T1000 (cell line): ENCODE measurements around the gene ZFR2.
"Not testable (repeated sequence)": the region's sequence is repeated elsewhere in the genome, so short reads cannot be mapped to it uniquely, and the experiment has no call there.

Source experiments
- DNase-seq: peaks from one replicate; lab custom pipeline; 2025; ENCODE audit warnings: mixed read lengths; lab: John Stamatoyannopoulos, UW

ZFR2 gene

GRCh38 chr19:3836887-3837286, 32.0 kb downstream of the ZFR2 start:
- no peak for DNase-seq

DNA sequence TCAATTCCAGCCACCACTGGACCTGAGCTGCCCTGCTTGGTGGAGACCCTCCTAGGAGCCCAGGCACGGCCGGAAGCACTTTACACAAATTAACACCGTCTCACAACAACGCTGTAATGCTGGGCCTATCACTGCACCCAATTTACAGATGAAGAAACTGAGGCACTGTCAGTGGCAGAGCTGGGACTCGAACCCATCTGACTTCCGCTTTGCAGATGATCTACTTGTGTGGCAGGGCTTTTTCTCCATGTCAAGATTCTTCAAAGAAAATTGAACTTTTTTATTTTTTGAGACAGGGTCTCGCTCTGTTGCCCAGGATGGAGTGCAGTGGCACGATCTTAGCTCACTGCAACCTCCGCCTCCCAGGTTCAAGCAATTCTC, 33.8 kb downstream of the ZFR2 start:
- no peak for DNase-seq

GRCh38 chr19:3834349-3835054, 34.3 kb downstream of the ZFR2 start:
- DNase-seq, result no peak

DNA sequence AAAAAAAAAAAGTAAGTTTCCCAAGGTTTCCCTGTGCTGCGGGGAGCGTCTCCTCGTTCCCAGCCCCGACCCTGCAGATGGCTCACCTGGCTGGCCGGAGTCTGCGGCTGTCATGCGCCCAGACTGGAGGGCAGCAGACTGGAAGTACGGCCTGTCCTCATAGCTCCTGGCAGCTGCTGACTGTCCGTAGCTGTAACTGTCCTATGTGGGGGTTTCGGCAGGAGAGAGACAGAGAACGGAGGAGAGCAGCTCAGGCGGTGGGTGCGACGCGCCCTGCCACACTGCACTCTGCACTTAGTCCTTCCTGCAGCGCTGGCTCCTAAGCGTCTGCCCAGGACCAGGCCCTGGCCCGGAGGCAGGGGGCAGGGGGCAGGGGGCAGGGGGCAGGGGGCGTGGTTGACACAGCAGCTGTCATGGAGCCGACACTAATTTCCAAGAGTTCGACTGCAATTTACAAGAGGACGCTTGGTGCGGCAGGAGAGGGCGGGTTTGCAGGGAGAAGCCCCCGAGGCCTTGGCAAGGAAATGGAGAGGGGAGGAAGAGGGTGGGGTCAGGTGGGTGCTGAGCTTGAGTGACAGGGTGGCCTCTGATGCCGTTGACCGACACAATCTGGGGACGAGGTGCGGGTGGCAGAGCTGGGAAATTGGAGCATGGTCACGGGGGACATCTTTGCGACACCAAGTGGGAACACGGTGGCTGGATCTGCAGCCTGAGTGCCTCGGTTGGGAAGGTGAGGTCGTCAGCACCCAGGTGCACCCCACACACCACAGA, 35.1 kb downstream of the ZFR2 start:
- no peak for DNase-seq

- DNase-seq, result no peak
Observed at GRCh38 chr19:3832001-3832400, 36.8 kb downstream of the ZFR2 start.

- DNase-seq, result no peak
Observed at GRCh38 chr19:3831601-3832000, 37.2 kb downstream of the ZFR2 start.

DNA sequence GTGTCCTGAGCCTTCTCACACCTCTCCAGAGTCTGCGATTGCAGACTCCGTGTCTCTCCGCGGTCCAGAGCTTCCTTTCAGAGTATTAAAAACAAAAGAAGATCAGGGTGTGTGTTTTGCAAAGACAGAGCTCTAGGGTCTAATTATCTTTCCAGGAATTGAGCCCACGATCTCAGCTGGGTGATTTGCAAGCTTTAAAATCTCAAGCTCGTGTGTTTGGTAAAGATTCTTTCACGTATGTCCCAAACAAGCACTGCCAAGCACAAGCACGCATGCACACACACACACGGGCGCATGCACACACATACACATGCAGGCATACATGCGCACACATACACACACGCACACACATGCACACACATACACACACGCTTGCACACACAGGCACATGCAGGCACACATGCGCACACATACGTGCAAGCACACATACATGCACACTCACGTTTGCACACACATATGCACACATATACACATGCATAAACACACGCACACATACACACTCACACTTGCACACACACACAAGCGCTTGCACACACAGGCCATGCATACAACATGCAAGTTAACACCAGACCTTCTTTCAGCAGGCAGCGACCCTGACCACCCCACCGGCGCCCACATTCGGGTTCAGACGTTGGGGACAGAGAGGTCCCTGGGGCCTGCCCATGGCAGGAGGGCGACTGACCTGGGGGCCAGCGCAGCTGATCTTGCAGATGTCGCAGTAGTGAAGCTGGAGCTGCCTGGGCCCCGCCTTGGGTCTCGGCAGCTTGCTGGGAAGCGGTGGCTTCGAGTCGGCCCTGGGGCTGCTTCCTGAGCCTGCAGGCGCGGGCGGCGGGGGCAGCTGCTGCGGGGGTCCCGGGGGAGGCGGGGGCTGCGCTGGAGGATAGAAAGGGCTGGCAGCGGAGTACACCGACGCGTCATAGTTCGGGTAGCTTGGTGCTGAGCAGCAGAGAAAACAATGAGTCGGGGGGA, 37.9 kb downstream of the ZFR2 start:
- no peak for DNase-seq

DNA sequence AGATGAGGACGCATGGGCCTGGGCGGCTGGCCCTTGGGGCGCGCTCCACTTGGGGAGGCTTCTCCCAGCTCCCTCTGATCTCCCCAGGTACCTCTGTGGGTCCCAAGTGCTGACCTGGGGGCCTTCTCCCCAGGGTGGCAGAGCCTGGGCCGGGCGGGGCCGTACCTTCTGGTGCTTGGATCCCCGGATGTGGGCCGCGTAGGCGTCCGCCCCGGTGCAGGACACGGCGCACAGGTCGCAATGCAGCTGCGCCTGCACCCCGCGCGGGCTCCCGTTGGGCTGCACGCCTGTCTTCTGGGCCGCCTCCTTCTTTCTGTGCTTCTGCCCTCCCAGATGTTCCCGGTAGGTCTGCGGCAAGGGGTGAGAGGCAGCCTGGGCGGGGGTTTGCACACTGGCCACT, 41.5 kb downstream of the ZFR2 start:
- no peak for DNase-seq

- DNase-seq, result no peak
Observed at GRCh38 chr19:3826163-3826562, 42.7 kb downstream of the ZFR2 start.

GRCh38 chr19:3825286-3825956, 43.4 kb downstream of the ZFR2 start:
- DNase-seq, result no peak

GRCh38 chr19:3823350-3823713, 45.5 kb downstream of the ZFR2 start:
- no peak for DNase-seq

GRCh38 chr19:3822683-3823349, 46.0 kb downstream of the ZFR2 start:
- DNase-seq, result no peak

DNA sequence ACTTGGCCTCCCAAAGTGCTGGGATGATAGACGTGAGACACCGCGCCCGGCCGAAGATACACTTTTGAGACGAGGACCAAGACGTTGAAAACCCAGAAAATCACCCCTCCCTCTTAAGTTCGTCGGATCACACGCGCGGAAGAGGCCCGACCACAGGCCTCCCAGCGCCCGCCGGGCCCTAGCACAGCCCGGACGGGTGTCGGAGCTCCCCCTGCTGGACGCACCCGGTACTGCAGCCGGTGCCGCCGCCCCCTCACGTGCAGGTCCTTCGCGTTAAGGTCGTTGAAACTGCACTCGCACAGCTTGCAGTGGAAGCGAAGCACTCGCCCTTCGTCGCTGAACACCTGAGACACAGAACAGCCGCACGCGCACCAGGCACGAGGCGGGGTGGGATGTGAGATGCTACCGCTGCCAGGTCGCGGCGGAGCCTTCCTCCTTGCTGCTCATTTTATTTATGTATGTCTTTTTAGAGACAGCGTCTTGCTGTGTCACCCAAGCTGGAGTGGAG, 46.9 kb downstream of the ZFR2 start:
- no peak for DNase-seq

- no peak for DNase-seq
Observed at GRCh38 chr19:3821156-3821555, 47.7 kb downstream of the ZFR2 start.

- no peak for DNase-seq
Observed at GRCh38 chr19:3819989-3820388, 48.8 kb downstream of the ZFR2 start.

DNA sequence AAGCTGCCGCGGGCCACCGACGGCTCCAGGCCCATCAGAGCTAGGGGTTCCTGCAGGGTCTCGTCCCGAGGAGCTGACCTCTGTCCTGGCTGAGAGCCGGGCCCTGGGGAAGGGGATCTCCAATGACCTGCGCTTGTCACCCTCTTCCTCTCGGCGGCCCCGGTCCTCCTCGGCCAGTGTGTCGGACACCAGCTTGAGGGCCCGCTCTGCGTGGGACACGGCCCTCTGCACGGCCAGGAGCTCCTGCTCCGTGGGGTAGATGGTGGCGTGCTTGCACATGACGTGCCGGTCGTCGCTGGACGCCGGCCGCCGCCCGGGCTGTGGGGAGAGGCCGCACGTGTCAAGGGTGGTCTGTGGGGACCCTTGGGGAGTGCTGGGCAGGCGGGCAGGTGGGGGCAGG, 49.9 kb downstream of the ZFR2 start:
- DNase-seq, result no peak

DNA sequence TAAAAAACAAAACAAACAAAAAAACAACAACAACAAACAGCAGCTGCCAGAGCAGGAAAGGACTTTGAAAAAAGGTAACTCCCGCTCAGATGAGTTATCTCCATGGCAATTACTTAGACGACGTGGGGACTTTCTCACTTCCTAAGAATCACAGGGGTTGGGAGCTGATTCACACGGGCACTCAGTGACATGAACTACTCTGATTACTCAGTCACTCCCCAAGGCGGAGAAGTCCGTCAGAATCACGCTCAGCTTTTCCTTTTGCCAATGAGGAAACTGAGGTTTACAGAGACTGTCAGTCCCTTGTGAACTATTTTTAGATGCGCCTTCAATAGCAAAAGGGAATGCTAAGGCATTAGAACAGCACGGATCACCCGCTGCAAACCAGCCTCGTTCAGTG, 50.4 kb downstream of the ZFR2 start:
- DNase-seq, result no peak

DNA sequence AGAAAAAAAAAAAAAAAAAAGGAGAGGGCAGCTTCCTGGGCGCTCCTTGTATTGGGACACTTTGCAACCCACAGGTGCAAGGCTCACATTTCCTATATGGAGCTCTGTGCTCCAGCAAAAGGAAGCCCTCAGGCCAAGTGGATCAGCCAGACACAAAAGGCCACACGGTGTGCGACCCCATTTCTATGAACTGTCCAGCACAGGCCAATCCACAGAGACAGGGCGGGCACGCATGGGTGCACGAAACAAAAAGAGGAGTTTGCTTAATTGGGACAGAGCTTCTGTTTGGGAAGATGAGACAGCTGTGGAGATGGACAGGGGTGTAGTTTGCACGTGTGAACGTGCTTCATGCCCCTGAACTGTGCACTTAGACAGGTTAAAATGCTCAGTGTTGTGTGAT, 51.1 kb downstream of the ZFR2 start:
- DNase-seq, result no peak

DNA sequence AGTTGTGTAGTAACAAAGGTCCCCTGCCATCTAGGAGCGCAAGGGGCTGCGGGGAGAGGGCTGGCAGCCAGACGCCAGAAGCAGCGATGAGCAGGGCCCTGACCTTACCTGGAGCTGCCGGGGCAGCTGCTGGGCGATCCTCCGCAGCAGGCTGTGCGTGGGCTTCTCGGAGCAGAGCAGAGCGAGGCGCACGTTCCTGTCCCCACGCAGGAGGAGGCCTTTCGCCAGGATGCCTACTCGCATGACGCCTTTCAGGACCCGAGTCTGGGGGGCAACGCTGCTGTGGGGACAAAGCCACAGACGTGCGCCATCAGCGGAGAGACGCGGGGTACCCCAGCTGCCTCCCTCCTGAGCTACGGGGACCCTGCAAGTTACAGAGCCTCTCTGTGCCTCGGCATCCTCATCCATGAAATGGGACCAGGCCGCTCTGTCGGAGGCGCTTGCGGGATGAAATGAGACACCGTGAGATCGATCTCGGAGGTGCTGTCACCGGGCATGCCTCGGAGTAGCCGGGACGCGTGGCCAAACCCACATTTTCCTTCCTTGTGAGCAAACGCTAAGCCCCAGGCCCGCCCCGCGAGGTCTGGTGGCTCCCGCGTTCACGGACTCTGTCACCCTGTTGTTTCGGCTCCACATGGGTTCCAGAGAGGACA, 52.1 kb downstream of the ZFR2 start:
- DNase-seq, result no peak

- not testable (repeated sequence) for DNase-seq
Observed at GRCh38 chr19:3816148-3816547, 52.7 kb downstream of the ZFR2 start.

- no peak for DNase-seq
Observed at GRCh38 chr19:3814648-3815047, 54.2 kb downstream of the ZFR2 start.
